Measurements from ENCODE around the gene HIPK3.
A peak's percentile ranks its signal among the peaks of the same experiment; 100 is the strongest.
"Not testable (repeated sequence)": the region's sequence is repeated elsewhere in the genome, so short reads cannot be mapped to it uniquely, and the experiment has no call there.

HIPK3 gene

DNA sequence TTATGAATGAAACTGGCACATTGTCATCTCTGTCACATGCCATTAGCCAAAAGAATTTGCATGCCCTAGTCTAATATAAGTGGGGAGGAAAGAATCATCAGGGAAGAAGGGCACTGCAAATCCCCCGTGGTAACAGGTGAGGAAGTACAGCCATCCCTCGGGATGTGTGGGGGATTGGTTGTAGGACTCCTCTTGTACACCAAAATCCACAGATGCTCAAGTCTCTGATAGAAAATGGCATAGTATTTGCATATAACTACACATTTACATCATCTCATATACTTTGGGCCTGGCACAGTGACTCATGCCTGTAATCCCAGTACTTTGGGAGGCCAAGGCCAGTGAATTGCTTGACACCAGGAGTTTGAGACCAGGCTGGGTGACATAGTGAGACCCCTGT is 109.7 kb downstream of the HIPK3 start:
- DNase-seq = no peak

DNA sequence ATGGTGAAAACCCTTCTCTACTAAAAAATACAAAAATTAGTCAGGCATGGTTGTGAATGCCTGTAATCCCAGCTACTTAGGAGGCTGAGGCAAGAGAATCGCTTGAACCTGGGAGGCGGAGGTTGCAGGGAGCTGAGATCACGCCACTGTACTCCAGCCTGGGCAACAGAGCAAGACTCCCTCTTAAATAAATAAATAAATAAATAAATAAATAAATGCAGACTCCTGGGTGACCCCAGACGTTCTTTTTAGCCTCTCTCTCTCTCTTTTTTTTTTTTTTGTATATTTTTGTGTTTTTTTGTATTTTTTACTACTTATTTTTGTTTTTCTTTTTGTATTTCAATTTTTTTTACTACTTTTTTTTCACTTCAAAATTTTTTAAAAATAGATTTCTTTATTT is 111.3 kb downstream of the HIPK3 start:
- DNase-seq = not testable (repeated sequence)

DNA sequence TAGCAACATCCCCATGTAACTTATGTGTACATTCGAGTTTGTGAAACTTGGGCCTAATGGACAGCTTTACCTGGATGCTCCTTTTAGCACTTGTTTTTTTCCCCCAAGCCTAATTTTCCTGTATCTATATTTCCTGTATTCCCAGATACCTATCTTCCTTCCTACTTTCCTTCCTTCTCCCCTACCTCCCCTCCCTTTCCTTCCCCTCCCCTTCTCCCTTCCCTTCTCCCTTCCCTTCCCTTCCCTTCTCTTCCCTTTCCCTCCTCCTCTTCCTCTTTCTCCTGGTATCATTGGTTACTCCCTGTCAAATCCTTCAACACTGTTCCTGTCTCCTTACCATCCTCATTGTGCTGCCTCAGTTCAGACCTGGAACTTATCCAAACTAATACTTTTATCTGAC is 111.8 kb downstream of the HIPK3 start:
- no peak for DNase-seq

DNA sequence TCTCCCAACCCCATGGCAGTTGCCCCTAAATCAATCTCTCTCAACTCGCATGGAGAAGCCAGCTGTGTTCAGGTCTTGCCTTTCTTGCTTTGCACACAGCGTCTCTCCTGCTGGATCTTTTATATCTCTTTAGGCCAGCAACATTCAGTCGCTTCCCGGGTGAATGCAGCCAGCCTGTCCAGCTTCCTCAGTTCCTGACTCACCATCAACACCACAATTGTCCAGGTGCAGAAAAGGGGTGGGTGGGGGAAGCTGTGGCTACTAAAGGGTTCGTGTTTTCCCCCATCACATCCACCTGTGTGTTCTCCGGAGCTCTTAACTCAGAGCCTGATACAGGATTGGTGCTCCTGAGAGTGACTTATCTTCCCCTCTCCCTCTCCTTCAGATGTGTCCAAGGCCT is 116.5 kb downstream of the HIPK3 start:
- DNase-seq = no peak

DNA sequence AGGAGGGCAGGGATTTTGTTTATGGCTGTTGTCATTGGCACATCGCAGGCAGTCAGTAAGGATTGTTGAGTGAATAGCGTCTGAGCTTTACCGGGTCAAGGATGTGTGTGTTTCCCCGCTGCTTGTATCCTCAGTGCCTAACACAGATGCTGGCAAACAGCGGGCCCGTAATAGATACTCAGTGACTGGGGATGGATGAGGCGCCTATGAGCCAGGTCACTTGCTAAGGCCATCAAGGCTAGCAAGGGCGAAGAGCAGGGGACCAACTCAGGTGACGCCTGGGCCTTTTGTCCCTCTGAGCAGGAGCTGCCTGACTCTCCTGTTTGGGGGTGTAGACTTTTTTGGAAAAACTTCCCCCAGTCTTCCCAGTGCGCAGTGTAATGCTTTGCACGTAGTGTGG is 118.1 kb downstream of the HIPK3 start:
- DNase-seq = no peak

DNA sequence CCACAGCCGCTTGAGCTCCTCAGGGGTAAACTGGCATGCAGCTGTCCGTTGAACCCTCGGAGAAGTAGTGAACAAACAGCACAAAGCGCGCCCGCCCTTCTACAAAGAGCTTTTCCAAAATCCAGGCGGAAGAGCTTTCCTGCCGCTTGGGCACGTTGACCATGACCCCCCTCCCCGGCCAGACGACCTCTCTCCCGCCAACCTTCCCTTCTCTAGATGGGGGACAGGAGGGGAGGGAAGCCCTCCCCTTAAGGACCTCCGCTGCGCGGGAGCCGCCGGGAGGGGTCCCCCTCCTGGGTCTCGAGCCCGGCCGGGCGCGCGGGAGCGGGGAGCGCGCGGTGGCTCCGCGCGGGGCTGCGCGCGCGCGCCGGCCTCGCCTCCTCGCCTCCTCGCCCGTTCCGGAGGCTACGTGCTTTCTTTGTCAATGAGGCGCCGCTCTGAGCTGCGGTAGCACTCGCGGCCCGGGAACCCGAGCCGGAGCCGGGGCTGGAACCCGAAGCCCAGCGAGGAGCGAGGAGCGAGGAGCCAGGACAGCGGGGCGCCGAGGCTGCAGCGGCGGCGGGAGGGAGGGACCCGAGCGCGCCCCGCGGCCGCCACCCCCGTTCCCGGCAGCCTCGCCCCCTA is 118.6 kb downstream of the HIPK3 start, which contains the start of gene KIAA1549L:
Gene KIAA1549L (plus strand): TSS at position 421 of the 624 bp plus-strand sequence.
- no peak for DNase-seq

DNA sequence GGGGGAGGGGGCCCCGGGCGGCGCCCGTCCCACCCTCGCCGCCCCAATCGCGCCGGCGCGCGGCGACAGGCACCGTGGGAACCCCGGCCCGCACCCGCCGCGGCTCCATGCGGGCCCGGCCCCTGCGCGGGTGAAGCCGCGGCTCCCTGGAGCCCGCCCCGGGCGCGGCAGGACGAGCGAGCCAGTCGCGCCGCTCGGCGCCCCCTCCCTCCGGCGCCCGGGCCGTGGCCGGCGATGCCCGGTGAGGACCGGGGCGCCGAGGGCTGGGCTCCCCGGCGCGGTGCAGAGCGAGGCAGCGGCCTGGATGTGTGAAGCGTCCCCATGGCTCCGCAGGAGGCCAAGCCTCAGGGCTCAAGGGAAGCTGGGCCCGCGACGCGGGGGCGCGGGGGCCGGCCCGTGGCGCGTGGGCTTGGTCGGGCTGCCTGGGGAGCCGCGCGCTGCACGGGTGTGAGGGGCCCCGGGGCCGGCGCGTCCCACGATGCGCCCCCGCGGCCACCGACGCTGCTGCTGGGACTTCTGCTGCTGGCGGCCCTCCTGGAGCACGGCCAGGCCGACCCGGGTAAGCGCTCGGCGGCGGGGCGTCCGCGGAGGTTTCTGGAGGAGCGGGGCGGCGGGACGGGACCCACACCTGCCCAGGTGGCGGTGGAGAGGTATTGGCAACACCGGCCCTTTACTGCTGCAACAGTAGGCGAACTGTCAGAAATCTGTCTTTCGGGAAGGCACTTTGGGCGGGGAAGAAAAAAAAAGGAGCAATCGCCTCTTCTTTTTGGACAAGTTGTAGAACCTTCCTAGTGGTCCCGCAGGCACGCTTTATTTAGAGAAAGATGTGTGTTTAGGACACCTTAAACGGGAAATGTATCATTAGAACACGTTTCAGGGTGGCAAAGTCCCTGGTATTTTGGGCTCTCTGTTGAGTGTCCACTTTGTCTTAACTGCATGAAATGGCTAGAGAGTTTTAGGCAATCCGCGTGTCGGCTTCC is 119.4 kb downstream of the HIPK3 start:
- peak; percentile 47 for DNase-seq

DNA sequence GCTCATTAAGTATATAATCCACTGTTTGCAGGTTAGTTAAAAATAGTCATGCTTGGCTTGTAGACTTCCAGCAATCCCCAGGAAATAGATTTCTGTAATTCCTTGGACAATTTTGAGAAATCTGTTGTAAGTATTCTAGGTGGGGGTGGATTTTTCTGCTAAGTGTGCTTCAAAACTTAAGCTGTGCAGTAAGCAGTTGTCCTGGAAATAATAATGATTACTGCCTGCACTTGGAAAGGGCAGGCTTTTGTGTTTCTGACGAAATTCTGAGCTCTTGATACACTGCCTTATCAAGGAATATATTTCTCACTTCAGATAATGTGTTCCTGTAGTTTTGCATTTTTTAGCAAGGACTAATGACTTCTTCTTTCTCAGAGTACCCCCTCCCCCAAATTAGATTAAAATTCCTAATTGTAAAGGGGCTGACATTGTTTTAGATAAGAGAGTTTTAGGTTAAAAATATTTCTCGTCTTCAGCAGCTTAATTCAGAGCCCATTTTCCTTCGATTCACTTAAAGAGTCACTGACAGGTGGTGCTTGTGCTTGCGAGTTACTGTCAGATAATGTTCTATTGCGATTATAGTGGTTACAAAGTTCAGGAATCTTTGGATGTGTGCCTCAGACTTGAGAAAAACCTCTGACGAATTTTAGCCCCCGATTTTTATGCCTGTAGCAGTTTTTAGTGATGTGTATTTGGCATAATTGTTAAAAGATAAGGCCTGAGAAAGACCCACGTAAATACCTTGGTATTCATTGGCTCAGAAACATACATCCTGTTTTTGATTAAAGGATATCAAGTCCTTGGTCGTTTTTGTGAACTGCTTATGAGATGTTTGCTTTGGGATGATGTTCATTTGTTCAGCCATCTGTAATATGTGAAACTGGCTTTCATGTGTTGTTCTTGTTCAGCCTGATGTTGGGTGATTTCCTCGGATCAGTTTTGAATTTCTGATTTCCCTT is 120.5 kb downstream of the HIPK3 start:
- DNase-seq = no peak

DNA sequence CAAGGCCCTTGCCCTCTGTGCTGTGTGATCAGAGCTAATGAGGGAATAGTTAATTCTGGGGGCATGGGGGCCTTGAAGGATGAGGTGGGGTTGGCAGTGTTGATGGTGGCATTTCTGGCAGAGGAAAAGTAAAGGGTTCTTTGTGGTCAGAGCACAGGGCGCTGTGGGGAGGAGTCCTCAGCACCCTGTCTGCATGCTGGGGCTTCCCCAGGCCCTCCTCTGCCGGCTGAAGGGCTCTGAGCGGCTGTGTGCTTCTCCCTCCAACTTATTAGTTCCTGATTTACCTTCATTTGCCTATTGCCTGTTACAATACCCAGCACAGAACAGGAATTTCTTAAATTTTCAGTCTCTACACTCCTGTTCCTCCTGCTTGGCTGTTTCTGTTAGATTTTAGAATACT is 122.8 kb downstream of the HIPK3 start:
- no peak for DNase-seq

DNA sequence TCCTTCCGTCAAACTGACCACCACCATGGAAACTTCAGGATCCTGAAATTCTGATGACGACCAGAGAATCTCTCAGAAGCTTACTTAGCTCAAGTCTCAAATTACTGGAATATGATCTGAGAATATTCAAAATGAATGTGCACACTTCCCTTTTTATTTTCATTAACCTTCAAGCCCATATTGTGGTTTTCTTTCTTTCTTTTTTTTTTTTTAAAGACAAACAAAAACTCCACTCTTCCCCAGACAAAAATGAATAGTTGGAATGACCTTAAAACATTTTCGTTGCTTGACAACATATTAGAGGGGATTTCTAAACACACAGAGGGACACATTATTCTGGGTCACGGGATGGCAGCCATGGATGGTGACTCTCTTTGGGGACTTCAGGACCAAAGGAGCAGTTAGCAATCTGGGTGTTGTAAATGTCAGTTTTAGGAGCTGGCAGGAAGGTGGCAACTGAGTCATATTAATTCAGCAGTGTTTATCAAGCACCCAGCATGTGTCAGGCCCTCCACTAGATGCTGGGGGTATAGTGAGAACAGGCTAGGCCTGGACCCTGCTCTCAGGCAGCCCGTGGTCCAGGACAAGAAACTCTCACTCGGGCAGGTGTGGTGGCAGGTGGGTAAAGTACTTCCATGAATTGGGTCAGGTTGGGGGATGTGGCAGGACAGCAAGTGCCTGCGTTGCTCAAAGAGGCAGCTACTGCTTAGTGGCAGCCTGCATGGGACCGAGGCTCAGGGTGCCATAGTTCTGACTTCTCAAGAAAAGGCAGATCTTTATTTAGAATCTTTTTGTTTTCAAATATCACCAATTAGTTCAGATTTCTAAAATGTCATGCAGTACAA is 126.1 kb downstream of the HIPK3 start:
- no peak for DNase-seq

DNA sequence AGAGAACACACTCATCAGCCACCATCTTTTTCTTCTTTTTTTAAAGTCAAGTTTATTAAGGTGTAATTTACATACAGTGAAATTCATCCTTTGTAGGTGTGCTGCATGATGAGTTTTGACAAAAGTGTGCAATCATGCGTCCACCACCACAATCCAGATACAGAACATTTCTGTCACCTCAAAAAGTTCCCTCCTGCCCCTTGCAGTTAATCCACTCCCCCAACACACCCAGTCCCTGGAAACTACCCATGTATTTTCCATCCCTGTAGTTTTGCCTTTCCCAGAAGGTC is 126.7 kb downstream of the HIPK3 start:
- DNase-seq = no peak

DNA sequence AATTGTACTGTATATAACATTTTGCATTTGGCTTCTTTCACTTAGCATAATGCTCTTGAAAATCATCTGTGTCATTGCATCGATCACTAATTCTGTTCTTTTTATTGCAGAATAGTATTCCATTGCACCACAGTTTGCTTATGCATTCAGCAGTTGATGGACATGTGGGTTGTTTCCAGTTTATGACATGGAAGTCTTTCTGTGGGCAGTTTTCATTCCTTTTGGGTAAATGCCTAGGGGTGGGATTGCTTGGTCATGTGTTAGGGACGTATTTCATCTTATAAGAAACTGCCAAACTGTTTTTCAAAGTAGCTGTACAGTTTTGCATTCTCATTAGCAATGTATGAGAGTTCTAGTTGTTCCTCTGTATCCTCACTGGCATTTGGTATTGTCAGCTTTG is 127.0 kb downstream of the HIPK3 start:
- DNase-seq = no peak

DNA sequence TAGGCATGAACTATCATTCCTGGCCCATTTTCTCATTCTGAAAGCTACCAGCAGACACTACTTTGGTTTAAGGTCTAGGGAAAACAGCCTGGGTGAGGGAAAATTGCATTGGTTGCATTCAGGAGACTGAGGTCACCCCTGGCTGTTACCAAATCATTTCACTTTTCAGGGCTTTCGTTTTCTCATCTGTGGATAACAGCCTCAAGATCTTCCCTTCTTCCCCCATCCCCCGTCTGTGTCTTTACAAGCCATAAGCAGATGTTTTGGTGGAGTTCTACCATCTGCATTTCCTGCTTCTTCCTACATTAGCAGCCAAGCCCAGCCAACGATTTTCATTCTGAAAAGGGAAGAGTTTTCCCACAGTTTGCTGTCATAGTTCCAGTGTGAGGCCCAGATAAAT is 130.4 kb downstream of the HIPK3 start:
- DNase-seq = no peak

DNA sequence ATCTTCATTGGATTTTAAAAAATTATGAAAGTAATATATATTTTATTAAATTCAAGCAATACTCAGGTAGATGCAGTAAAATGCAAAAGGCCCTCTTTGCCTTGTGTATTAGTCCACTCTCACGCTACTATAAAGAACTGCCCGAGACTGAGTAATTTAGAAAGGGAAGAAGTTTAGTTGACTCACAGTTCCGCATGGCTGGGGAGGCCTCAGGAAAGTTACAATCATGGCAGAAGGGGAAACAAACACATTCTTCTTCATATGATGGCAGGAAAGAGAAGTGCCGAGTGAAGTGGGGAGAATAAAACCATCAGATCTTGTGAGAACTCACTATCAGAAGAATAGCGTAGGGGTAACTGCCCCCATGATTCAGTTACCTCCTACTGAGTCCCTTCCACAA is 130.8 kb downstream of the HIPK3 start:
- no peak for DNase-seq

DNA sequence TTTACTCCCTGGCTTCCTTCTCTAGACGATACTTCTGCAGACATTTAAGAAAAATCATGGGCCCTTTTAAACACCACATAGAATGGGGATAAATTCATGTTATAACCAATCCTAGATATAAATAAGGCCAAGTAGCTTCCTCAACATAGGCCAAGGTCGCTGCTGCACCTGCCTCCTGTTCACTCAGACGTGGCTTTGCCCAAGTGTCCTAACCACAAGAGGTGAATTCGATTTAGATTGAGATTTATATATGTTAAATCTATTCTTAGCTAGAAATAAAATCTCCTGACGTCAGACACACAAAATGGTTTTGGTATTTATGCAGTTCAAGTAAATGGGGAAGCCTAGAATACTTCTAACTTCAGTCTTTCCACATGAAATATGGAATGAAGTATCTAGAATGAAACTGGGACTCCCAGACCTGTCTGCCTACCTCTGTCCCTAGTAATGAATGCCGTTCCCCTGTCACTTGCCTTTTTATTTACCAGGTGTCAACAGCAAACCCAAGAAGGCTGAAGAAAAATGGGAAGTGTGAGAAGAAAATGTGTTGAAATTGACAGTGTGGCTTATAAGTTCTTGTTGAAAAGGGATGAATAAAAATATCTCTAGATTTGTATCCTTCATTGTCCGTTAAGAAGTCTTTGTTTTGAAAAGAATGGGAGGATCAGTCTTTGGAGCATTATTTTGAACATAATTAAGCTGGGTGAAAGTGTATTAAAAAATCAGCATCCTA is 131.8 kb downstream of the HIPK3 start:
- no peak for DNase-seq

DNA sequence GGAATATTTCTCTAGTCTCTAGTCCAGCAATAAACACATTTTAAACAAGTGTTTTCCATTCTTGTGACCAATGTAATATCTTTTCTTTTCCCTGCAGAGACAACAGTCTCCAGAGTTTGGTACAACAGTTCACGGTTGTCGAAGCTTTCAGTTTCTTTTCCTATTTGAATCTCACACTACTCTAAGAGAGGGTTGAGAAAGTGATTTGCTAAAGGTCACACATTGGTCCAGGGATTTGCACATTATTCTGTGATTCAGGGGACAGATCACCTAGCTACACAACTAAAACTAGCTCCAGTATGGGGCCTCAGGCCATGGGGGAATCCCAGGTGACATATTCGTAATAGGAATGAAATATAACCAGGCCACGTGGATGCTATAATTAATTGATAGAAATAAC is 132.5 kb downstream of the HIPK3 start:
- DNase-seq = no peak

DNA sequence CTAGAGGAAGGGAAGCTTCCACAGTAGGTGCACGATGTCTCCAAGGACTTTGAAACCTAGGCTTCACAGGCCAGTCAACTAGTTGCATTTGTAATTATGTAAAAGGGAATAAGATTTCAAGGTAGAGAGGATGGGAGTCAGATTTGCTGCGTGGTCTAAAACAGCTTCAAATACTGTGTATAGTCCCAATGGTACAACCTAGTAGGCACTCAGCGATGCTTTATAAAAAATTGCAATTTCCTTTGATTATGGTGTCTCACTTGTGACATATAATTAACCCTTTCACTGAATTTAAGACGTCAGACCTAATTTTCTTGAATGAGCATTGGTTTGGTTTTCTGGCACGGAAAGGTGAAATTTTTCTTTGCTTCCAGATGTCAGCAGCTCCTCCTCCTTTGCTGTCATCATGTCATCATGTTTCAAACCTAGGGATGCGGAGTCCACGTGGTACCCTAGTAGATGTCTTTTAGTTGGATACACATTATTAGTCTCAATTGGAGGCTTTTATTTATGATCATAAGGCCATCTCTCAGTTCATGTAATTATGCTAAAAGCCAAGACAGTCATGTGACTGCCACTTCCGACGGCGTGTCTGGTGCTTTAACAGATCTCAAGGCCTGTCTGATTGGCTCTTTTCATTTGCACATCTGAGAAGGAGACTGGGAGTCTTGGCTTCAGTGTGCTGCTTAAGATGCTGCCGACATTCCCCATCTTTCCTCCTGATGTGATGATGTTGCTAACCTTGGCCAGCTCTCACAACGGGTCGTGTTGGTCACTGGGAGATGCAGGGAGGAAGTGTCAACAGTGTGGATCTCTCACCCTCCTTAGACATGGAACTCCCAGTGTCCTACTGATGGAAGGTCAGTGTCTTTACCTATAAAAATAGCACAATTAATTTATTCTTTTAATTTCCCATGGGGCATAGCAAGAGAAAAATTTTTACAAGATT is 134.0 kb downstream of the HIPK3 start:
- no peak for DNase-seq

DNA sequence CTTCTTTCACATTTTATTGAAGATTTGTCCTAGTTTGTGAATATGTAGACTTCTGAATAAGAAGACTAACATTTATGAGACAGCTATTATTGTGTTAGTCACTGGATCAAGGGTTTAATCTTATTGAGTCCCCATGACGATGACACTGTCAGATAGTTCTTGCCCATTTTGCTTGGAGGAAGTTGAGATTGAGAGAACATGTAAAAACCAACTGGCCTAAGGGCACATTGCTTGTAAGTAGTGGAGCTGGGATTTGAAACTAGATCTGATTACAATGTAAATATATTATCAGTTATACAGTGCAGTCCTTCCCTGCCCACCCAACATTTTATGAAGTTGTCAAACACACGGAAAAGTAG is 134.7 kb downstream of the HIPK3 start:
- no peak for DNase-seq

DNA sequence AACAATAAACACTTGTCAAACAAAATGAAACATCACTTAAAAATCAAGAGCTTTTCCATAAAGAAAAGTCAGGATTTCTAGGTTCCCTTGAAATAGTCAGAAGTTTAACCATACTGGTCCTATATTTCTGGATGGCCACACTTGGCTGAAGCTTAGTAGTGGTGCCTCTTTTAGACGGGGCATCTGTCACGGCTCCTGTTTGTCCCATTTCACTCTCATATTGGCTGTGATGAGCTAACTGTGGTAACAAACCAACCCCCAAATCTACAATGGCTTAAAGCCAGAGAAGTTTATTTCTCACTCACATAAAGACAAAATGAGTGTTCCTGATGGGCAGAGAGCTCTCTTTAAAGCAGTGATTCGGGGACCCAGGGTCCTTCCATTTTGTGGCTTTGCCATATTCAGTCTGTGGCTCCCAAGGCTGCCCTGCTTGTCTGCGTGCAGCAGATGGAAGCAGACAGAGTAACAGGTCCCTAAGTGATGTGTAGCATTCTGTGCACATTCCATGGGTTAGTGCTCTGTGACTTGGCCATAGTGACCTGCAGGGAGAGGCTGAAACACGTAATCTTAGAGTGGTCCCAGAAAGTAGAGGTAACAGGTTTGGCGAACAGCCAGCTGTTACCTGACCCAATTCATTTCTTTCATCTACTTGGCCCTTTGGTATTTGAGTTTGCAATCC is 137.4 kb downstream of the HIPK3 start:
- no peak for DNase-seq

DNA sequence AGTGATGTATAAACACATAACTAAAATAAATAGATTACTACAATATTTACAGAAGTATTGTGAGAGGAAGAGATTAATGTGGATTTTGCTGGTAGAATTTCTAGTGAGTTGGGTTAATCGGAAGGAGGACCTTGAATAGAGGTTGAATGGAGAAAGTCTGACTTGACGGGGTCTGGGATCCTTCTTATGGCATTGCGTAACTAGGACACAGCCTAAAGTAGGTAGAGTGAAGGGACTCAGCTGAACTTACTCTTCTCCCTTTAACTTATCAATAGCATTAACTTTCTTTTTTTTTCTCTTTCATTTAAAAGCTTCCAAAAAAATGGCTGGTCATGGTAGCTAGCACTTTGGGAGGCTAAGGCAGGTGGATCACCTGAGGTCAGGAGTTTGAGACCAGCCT is 139.2 kb downstream of the HIPK3 start:
- no peak for DNase-seq

All from left hindlimb (tissue), 1 donor.